HG03039 (cell line): ENCODE data around the gene TOE1.
"Not testable (repeated sequence)": the region's sequence is repeated elsewhere in the genome, so short reads cannot be mapped to it uniquely, and the experiment has no call there.

Experiments used
- ATAC-seq: cut with Tn5 transposase; IDR thresholded peaks from one replicate; pipeline ENCODE4 v1.9.1; 2021; ENCODE audit warnings: mild to moderate bottlenecking, moderate library complexity; ENCODE audit not compliant: unreplicated experiment

Gene TOE1

DNA sequence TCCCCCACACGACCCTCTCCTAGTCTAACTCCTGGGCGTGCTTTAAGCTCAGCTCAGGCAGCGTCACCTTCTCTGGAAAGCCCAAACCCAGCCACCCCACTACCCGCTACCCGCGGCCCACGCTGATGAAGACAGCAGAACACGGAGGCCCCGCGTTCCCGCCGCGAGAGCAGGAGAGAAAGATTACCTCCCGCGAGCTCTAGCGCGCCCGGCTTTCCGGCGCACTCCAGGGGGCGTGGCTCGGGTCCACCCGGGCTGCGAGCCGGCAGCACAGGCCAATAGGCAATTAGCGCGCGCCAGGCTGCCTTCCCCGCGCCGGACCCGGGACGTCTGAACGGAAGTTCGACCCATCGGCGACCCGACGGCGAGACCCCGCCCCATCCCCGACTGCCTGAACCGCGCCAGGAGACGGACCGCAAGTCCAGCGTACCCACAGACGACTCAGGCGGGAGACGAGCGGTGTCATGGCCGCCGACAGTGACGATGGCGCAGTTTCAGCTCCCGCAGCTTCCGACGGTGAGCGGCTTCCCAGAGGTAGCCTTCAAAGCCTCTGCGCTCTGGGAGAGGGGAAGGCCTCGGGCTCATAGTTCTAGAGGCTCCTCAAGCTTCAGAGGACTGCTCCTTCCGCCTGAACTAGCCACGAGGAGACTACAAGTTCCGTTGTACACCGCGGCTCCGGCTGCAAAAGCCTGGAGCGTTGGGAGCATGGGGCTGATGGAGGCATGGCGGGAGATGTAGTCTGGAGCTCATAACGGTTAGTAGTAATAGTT lies at the start of gene TOE1, which contains the start of gene MUTYH:
TOE1 (plus strand) TSS at position 382 of the 770 bp plus-strand sequence; CDS start at position 465, 83 bp downstream.
MUTYH (minus strand) TSS at position 652 of the 770 bp plus-strand sequence. CDS start 5,935 bp downstream, outside the sequence.
- peak; percentile 85 for ATAC-seq

DNA sequence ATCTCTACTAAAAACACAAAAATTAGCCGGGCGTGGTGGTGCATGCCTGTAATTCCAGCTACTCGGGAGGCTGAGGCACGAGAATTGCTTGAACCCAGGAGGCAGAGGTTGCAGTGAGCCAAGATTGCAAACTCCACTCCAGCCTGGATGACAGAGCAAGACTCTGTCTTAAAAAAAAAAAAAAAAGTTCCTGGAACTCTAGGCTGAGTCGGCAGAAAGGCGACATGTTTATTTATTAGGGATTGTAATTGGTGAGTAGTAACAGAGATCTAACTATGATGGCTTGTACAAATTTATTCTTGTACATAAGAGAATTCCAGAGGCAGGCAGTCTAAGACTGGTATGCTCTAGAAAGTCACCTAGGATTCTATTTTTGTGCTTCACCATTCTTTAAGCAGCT lies 49.0 kb upstream of the TOE1 start:
- not testable (repeated sequence) for ATAC-seq

DNA sequence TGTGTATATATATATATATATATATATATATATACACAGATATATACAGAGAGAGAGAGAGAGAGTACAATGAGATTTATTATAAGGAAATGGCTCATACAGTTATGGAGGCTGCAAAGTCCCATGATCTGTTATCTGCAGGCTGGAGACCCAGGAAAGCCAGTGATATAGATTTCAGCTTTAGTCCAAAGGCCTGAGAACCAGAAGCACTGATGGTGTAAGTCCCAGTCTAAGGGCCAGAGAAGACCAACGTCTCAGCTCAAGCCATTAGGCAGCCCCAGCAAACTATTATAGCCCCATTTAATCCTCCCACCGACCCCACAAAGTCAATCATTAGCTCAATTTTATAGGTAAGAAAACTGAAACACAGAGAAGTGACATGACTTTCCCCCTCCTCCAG lies 48.3 kb upstream of the TOE1 start:
- no peak for ATAC-seq

DNA sequence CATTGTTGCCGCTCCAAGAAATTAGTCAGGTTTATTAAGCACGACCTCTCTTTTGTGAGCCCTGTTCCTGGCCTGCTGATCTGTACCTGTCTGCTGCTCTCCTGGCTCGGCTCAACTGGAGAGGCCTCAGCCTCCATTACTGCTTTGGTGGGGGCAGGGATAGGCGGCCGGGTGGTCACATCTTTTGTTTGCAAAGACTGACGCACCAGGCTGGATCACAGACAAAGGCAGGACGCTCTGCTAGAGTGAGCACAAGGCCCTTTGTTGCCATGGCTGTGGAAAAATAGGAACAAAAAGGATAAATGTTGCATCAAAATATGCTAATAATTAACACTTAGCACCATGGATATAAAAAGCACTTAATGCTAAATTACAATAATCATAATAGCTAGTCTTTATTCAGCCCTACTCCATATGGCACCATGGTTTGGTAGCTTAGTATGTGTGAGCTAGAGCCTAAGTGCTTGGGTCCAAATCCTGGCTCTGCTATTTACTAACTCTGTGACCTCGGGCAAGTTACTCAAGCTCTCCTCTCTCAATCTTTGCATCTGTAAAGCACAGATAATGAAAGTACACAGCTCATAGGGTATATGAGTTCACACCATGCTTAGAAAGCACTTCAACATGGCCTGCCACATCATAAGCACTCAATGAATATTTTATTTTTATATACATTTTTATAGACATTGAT lies 42.2 kb upstream of the TOE1 start:
- no peak for ATAC-seq

DNA sequence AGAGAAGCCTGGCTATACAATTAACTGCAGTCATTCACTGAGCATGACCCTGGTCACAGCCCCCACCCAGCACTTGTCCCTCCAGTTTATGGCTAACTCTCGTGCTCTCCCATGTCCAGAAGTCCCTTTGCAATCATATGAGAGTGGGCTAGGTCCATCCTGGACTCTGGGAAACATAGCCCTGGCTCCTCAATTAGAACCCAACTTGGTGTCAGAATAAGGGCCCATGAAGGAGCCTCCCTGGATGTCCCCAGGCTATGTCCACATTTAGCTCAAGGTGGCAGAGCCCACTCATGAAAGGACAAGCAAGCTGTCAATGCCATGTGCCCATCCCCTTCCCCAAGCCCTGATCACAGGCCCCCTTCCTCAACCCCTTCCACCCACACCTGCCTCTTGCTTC lies 40.7 kb upstream of the TOE1 start:
- ATAC-seq: no peak

DNA sequence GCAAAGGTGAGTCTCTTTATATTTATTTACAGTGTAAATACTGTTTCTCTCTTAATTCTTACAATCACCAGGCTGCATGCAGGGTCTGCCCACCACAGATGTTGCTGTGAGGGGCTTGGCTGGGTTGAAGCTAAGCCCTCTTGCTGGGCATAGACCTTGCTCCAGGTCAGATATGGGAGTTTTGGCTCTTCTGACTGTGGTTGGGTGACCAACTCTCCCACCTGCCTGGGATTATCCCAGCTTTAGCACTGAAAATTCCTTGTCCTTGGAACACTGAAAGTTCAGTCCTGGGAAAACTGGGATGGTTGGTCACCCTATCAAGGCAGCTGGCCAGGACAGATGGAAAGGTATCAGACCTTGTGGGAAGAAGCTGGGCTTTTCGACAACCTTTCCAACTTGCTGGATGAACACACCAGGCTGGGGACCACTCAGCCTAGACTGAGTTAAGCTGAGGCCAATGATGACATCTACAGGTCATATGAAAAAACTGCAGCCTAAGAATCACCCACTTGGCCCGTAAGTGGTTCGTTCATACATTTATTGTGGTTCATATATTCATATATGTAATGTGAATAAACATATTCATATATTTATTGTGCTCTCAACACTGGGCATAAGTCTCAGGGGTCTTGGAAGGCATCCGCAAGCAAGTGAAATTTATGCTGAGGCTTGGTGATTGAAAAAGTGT lies 39.8 kb upstream of the TOE1 start:
- no peak for ATAC-seq

DNA sequence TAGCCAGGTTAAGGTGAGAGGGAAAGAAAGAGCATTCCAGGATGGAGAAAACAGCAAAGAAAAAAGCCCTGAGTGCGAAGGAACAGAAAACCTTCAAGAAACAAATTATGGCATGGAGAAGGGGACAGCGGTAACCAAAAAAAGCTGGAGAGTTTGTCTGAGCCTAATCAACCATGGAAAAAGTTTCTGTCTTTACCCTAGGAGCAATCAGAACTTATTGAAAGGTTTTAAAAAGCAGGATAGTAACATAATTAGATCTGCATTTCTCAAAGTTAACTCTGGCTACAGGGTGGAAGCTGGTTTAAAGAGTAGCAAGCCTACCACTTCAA lies 39.3 kb upstream of the TOE1 start:
- no peak for ATAC-seq

DNA sequence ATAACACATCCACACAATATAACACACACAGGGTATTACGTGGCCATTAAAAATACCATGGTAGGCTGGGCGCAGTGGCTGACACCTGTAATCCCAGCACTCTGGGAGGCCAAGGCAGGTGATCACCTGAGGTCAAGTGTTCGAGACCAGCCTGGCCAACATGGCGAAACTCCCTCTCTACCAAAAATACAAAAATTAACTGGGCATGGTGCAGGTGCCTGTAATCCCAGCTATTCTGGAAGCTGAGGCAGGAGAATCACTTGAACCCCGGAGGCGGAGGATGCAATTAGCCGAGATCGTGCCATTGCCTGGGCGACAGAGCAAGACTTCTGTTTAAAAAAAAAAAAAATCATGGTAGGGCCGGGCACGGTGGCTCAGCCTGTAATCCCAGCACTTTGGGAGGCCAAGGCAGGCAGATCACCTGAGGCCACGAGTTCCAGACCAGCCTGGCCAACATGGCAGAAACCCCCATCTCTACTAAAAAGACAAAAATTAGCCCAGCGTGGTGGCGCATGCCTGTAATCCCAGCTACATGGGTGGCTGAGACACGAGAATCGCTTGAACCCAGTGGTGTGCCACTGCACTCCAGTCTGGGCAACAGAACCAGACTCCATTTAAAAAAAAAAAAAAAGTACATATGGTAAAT lies 37.3 kb upstream of the TOE1 start:
- no peak for ATAC-seq

DNA sequence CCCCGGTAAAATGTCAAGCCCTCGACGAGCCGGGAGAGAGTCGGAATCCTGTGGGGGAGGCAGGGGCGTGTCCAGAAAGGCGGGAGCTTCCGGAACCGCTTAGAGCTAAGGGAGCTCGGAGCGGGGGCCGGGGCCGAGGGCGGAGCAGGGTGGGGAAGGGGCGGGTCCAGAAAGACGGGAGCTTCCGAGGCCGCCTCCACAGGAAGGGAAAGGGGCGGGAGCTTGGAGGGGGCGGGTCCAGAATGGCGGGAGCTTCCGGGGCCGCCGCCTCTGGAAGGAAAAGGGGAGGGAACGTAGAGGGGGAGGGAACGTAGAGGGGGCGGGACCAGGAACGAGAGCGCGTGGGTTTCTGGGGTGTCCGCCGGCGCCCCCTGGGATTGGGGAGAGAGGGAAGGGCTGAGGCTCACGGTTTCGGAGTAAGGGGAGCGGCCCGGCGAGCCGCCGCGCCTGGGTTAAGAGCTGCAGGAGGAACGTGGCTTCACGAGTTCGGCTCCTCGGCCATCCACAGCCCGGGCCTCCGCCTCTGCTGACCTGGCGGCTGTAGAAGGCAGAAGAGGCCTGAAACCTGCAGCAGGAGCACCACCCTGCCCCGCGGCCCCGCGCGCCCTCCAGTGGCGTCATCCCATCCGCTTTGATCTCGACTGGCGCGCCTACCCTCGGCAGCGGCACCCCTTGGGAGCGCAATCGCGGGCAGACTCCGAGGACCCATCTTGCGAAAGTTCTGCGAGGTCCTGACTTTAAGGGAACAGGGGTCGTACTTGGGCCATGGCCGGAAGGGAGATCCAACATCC lies 36.3 kb upstream of the TOE1 start:
- peak; percentile 71 for ATAC-seq

DNA sequence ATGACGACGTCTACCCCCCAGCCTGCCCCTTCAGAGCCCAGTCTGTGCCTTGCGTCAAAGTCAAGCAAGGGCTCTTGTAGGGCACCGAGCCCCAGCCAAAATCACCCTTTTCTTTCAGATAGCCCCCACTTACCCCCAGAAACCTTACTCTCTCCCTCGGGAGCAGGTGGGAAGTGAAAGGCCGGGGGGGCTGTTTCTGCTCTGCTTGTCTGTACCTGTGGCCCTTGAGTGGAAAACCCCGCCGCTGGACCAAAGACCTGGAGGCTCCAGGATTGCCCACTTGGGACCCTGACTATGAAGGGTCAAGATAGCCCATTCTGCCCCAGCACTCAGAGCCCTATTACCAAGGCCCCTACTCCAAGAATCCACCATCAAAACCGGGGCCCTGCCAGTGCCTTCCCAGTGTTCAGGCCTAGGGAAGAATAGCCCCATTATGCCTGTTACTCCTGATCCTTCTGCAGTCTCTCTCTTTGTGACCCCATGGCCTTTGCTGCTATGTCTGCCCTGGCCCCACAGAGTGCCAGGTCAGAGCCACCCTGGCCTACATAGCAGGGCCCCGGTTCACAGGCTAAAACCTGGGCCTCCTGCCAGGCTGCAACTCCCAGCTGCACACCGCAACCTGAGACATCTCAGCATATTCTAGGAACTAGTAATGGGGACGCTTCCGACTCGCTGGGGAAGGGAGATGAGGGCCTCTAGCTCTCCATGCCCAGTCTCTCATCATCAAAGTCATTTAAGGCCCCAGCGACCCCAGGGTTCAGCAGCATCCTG lies 35.5 kb upstream of the TOE1 start:
- ATAC-seq: no peak

DNA sequence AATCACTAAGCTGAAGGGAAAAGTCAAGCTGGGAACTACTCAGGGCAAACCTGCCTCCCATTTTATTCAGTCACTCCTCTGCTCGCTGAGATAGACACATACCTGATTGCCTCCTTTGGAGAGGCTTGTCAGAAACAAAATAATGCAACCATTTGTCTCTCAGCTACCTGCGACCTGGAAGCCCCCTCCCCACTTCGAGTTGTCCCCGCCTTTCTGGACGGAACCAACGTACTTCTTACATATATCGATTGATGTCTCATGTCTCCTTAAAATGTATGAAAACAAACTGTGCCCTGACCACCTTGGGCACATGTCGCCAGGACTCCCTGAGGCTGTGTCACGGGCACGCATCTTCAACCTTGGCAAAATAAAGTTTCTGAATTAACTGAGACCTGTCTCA lies 34.7 kb upstream of the TOE1 start:
- no peak for ATAC-seq

DNA sequence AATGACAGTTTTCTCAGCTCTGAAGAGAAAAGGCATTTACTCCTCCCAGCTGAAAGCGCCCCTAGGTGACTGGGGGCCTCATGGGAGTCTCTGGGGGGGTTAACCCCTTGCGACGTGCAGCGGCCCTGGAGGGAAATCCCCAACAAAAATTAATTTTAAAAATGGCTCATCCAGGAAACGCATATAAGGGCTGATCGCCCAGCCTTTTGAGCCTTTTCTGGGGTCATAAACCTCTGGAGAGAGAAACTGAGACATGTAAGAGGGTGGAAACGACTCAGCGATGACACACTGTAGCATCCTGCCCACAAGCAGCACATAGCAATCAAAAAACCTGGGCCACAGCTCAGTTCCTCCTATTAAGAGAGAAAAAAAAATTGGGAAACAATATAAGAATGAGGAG lies 33.7 kb upstream of the TOE1 start:
- no peak for ATAC-seq

DNA sequence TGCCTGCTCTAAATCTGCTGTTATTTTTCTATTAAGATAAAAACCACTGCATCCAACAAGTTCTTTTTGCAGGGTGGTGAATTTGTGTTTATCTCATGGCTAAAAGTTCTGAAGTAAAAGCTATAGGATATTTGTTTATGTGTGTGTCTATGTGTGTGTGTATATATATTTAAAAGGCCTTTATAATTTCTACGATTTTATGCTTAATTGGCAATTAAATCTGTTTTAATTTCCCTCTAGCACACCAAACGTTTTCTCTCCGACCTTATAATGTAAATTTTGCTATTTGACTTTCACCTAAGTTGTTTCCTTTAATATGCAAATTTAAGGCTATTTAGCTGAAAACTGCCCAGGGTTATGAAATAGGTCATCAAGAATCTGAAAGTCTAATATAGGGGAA lies 33.1 kb upstream of the TOE1 start:
- no peak for ATAC-seq

DNA sequence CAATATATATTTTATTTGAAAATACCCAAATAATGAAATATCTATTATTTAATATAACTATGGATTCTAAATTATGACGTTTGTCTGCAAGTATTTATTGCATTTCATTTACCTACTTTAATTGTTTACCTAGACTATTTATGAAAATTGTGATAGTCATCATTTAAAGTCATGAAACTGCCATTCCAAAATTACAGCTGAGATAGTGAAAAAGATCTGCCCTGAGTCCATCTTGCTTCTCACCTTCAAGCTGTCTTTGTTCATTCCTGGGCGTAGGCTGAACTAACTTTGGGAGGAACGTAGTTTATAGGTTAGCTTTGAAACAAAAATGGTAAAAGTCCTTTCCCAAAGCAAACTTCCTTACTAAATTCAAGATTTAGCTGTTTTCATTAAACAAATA lies 25.7 kb upstream of the TOE1 start:
- ATAC-seq: no peak

DNA sequence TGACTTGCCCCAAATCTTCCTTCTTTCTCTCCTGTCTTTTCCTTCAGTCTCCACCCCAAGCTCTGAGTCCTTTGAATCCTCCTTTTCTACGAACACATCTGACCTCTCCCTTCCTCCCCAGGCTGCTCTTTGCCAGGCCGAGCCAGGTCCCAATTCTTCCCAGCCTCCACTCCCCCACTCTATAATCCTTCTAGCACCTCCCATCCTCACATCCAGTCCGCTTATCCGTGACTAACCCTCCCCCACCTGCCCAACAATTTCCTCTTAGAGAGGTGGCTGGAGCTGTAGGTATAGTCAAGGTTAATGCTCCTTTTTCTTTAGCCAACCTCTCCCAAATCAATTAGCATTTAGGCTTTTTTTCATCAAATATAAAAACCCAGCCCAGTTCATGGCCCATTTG lies 22.8 kb upstream of the TOE1 start:
- no peak for ATAC-seq

DNA sequence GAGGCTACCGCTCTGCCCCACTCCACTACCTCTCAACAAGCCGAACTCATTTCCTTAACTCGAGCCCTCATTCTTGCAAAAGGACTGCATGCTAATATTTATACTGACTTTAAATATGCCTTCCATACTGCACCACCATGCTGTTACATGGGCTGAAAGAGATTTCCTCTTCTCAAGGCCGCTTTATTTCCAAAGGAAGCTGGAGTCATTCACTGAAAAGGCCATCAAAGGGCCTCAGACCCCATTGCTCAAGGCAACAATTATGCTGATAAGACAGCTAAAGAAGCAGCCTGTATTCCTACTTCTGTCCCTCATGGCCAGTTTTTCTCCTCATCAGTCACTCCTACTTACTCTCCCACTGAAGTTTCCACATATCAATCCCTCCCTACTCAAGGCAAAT lies 20.2 kb upstream of the TOE1 start:
- no peak for ATAC-seq

DNA sequence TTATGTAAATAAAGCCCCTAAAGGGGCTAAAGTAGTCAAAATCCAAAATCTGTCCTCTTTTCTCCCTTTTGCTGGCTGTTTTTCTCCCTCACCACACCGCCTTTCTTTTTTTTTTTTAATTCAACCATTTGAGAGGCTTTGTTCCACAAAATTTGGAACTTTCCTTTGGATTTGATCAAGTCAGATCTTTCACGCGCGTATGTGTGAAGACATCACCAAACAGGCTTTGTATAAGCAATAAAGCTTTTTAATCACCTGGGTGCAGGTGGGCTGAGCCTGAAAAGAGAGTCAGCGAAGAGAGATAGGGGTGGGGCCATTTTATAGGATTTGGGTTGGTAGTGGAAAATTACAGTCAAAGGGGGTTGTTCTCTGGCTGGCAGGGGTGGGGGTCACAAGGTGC lies 18.5 kb upstream of the TOE1 start:
- ATAC-seq: no peak

DNA sequence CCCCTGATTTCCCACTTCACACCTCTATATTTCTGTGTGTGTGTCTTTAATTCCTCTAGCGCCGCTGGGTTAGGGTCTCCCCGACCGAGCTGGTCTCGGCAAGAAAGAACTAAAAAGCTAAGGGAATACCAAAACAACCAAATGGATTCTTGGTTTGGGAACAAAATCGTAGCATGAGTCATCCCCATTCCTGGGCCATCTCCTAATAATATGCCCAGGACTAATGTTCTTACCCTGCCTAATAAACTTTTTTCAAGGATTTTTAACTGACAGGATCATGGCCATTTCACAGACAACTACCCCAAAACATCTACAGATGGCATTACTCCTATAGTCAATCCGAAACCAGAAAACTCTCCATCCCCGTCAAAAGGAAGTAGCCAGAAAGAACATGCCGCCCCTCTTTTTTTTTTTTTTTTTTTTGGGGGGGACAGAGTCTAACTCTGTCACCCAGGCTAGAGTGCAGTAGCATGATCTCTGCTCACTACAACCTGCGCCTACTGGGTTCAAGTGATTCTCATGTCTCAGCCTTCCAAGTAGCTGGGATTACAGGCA lies 17.4 kb upstream of the TOE1 start:
- ATAC-seq: no peak

DNA sequence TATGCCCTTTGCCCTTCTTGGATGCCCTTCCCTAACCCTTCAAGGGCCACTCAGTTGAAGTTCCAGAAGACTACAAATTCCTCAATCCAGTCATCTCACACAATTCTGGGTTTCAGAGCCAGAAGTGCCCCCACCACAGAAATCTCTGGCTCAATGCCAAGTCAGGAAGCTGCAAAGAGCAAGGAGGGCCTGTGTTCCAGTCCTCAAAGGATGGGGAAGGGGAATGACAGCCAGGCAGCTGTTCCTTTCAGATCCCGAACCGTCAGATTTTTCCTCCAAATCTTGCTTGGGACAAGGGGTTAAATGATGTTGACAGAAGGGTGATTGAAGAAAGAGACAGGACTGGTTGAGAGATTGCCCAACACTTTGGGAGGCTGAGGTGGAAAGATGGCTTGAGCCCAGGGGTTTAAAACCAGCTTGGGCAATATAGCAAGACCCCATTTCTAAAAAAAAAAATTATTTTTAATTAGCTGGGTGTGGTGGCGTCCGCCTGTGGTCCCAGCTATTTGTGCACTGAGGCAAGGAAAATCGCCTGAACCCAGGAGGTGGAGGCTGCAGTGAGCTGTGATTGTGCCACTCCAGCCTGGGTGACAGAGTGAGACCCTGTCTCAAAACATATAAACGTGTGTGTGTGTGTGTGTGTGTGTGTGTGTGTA lies 14.0 kb upstream of the TOE1 start:
- ATAC-seq: no peak
